IMR-90 (cell line): ENCODE results near the gene PRRG2. TPM values are rescaled to one million over a fixed set of nuclear protein-coding genes. Genes with fewer than 3 reads are reported as not detected.

Experiments
- ATAC-seq: fragments of 200-7000 bp; cut with Tn5 transposase; 2 replicates; pipeline ENCODE4 v1.9.1; 2020; ENCODE audit warnings: low read depth, mild to moderate bottlenecking, moderate library complexity
- BruUV-seq: library from RNA; stranded (reverse); fragments of 400-500 nt; replicated peaks from 2 replicates; lab custom pipeline; 2021; lab: Mats Ljungman, UMichigan
- CTCF ChIA-PET: fragments of 300-600 bp; formaldehyde crosslinking; extraction: SDS; loops from one replicate; lab custom pipeline; 2021; ENCODE audit warnings: antibody characterized with exemption; lab: Yijun Ruan, JAX
- POLR2A ChIA-PET: fragments of 300-600 bp; sonication (Branson Sonifier 250); formaldehyde crosslinking; loops from one replicate; lab custom pipeline; 2022; ENCODE audit warnings: antibody characterized with exemption; ENCODE audit not compliant: unreplicated experiment; lab: Charles Lee
- DNase-seq: peaks from one replicate; pipeline ENCODE4 v3.0.0; 2013
- H2AFZ ChIP-seq: replicated peaks from 2 replicates; pipeline ENCODE3; 2013; ENCODE audit warnings: low read length, mild to moderate bottlenecking; ENCODE audit not compliant: poor library complexity
- H2AK5ac ChIP-seq: 2 replicates; pipeline ENCODE4 v1.6.1; 2013; ENCODE audit warnings: low read depth, low read length, inconsistent platforms
- H2AK9ac ChIP-seq: replicated peaks from 2 replicates; pipeline ENCODE3; 2013; ENCODE audit warnings: mild to moderate bottlenecking, low read depth, low read length, moderate library complexity; ENCODE audit not compliant: poor library complexity
- H2BK120ac ChIP-seq: 2 replicates; pipeline ENCODE4 v1.6.1; 2013; ENCODE audit warnings: low read depth, low read length, inconsistent platforms
- H2BK15ac ChIP-seq: 3 replicates; pipeline ENCODE4 v1.6.1; 2013; ENCODE audit warnings: low read depth, low read length, inconsistent platforms
- H2BK20ac ChIP-seq: 2 replicates; pipeline ENCODE4 v1.6.1; 2013; ENCODE audit warnings: low read depth, mild to moderate bottlenecking, inconsistent platforms, low read length, moderate library complexity
- H2BK5ac ChIP-seq: 2 replicates; pipeline ENCODE4 v1.6.1; 2013; ENCODE audit warnings: mild to moderate bottlenecking, low read depth, low read length, inconsistent platforms; ENCODE audit not compliant: poor library complexity, severe bottlenecking
- H3K14ac ChIP-seq: replicated peaks from 2 replicates; pipeline ENCODE4 v1.6.1; 2013; ENCODE audit warnings: low read depth, low read length, inconsistent platforms
- H3K18ac ChIP-seq: 2 replicates; pipeline ENCODE4 v1.6.1; 2013; ENCODE audit warnings: low read depth, low read length, control low read depth
- H3K23ac ChIP-seq: 2 replicates; pipeline ENCODE4 v1.6.1; 2013; ENCODE audit warnings: low read depth, low read length, inconsistent platforms
- H3K27ac ChIP-seq: 2 replicates; pipeline ENCODE4 v1.5.1; 2013; ENCODE audit warnings: mild to moderate bottlenecking, control low read depth, low read length; ENCODE audit not compliant: insufficient read depth
- H3K27me3 ChIP-seq: 2 replicates; pipeline ENCODE4 v1.6.1; 2013; ENCODE audit warnings: low read length; ENCODE audit not compliant: control insufficient read depth, insufficient read depth
- H3K36me3 ChIP-seq: 2 replicates; pipeline ENCODE4 v1.6.1; 2013; ENCODE audit warnings: low read length, mixed read lengths; ENCODE audit not compliant: control insufficient read depth, insufficient read depth
- H3K4ac ChIP-seq: 2 replicates; pipeline ENCODE4 v1.6.1; 2013; ENCODE audit warnings: low read depth, low read length, inconsistent platforms
- H3K4me1 ChIP-seq: 2 replicates; pipeline ENCODE4 v1.6.1; 2013; ENCODE audit warnings: low read length, mixed read lengths; ENCODE audit not compliant: control insufficient read depth, insufficient read depth
- H3K4me2 ChIP-seq: 2 replicates; pipeline ENCODE4 v1.6.1; 2013; ENCODE audit warnings: low read depth, mild to moderate bottlenecking, control low read depth, low read length, moderate library complexity
- H3K4me3 ChIP-seq: 2 replicates; pipeline ENCODE4 v1.5.1; 2013; ENCODE audit warnings: low read depth, mild to moderate bottlenecking, control low read depth, low read length, moderate library complexity; ENCODE audit not compliant: insufficient read depth
- H3K56ac ChIP-seq: 2 replicates; pipeline ENCODE4 v1.6.1; 2013; ENCODE audit warnings: low read length, inconsistent platforms; ENCODE audit not compliant: insufficient read depth; ENCODE audit errors: extremely low read depth
- H3K79me1 ChIP-seq, 2 experiments: 2 replicates each; pipeline ENCODE4 v1.6.1; 2013; ENCODE audit warnings: low read length in 2 of 2, inconsistent platforms in 1 of 2, low read depth in 1 of 2
- H3K9ac ChIP-seq: 2 replicates; pipeline ENCODE4 v1.6.1; 2013; ENCODE audit warnings: low read depth, low read length, control low read depth
- H3K9me1 ChIP-seq: 2 replicates; pipeline ENCODE4 v1.6.1; 2013; ENCODE audit warnings: low read length, inconsistent platforms; ENCODE audit not compliant: insufficient read depth
- H3K9me3 ChIP-seq: 2 replicates; pipeline ENCODE4 v1.6.1; 2013; ENCODE audit warnings: low read length; ENCODE audit not compliant: control insufficient read depth, insufficient read depth
- H4K20me1 ChIP-seq: 2 replicates; pipeline ENCODE4 v1.6.1; 2013; ENCODE audit warnings: low read length, inconsistent platforms; ENCODE audit not compliant: insufficient read depth
- H4K5ac ChIP-seq: 2 replicates; pipeline ENCODE4 v1.6.1; 2013; ENCODE audit warnings: mild to moderate bottlenecking, low read depth, low read length, control low read depth
- H4K8ac ChIP-seq, 2 experiments: 2 replicates each; pipeline ENCODE4 v1.6.1; 2013; ENCODE audit warnings: low read depth in 2 of 2, low read length in 2 of 2, control low read depth in 1 of 2, inconsistent platforms in 1 of 2
- H4K91ac ChIP-seq: 2 replicates; pipeline ENCODE4 v1.6.1; 2013; ENCODE audit warnings: low read depth, low read length, inconsistent platforms; ENCODE audit not compliant: insufficient read depth
- BHLHE40 ChIP-seq: fragments of 150-350 bp; IDR thresholded peaks from 2 replicates; pipeline ENCODE4 v1.6.1; 2016; ENCODE audit warnings: mild to moderate bottlenecking, low read depth, low read length
- CEBPB ChIP-seq: IDR thresholded peaks from 2 replicates; pipeline ENCODE4 v1.6.1; 2012; ENCODE audit warnings: low read depth, low read length, improper control_type of control experiment
- CTCF ChIP-seq: conservative IDR thresholded peaks from 2 replicates; pipeline ENCODE4 v1.5.1; 2012; ENCODE audit warnings: mild to moderate bottlenecking, low read depth, low read length, improper control_type of control experiment
- FOS ChIP-seq: fragments of 150-350 bp; IDR thresholded peaks from 2 replicates; pipeline ENCODE4 v1.6.1; 2016; ENCODE audit warnings: low read depth, low read length
- MAFK ChIP-seq: IDR thresholded peaks from 2 replicates; pipeline ENCODE4 v1.6.1; 2012; ENCODE audit warnings: low read depth, low read length, improper control_type of control experiment
- MAZ ChIP-seq: IDR thresholded peaks from 2 replicates; pipeline ENCODE4 v1.6.1; 2012; ENCODE audit warnings: low read depth, mild to moderate bottlenecking, low read length, improper control_type of control experiment, moderate library complexity, borderline replicate concordance
- POLR2A ChIP-seq: IDR thresholded peaks from 2 replicates; pipeline ENCODE4 v1.6.1; 2012; ENCODE audit warnings: mild to moderate bottlenecking, low read depth, low read length
- SMC3 ChIP-seq: fragments of 150-350 bp; IDR thresholded peaks from 2 replicates; pipeline ENCODE4 v1.6.1; 2016; ENCODE audit warnings: low read depth, mild to moderate bottlenecking, antibody characterized with exemption, low read length, moderate library complexity
- USF2 ChIP-seq: fragments of 150-350 bp; IDR thresholded peaks from 2 replicates; pipeline ENCODE4 v1.6.1; 2017; ENCODE audit warnings: mild to moderate bottlenecking, antibody characterized with exemption, low read length, low read depth
- WGBS, 2 experiments: methylation state at CpG; one replicate each; pipeline versions ENCODE4 v1.1.5 to v1.1.7; 2013; ENCODE audit warnings: missing lambda C conversion rate in 2 of 2; ENCODE audit not compliant: insufficient read length in 1 of 2; ENCODE audit errors: extremely low coverage in 2 of 2; 5-methylcytosine and 5-hydroxymethylcytosine counted together
- dilution Hi-C: fragments of 300-500 bp; cut with HindIII; formaldehyde crosslinking; loops from one replicate; pipeline ENCODE4 v1.14.3; 2018; ENCODE audit warnings: low sequenced_read_pairs; ENCODE audit not compliant: unreplicated experiment
- in situ Hi-C: fragments of 300-500 bp; cut with MboI; formaldehyde crosslinking; loops from 3 replicates; pipeline ENCODE4 v1.14.3; 2019; ENCODE audit warnings: low sequenced_read_pairs, inconsistent platforms, mixed read lengths
- intact Hi-C: fragments of 100-400 bp; cut with micrococcal nuclease; formaldehyde crosslinking; loops from 2 replicates; pipeline ENCODE4 v1.10.0; 2022
- polyA plus RNA-seq, 3 experiments: library from polyadenylated mRNA; depleted of rRNA; stranded (reverse); fragments of >200 nt; gene quantifications; 2 replicates each; pipeline ENCODE4 v1.2.3, GENCODE V29; 2012; ENCODE audit warnings: low replicate concordance in 1 of 3
- total RNA-seq: library from RNA; depleted of rRNA; stranded (reverse); fragments of >200 nt; gene quantifications from 2 replicates; pipeline ENCODE4 v1.2.3, GENCODE V29; 2012

PRRG2 gene
- total and polyA plus RNA-seq, 2 of the 4 experiments (the other 2 are of a cell fraction) = 0.14 to 0.54 TPM

- Histone ChIP-seq H2BK120ac (no peak overlapping the region), H2AK9ac (no peak overlapping the region), H3K27me3 (no peaks in the 10 kb centered on the region), H3K23ac (no peak overlapping the region), H4K8ac (no peak overlapping the region), H3K4ac (no peak overlapping the region), H3K18ac (no peak overlapping the region), H3K9me1 (0 out of 2 replicates have a peak, but pooled peaks cover 3% of the 10 kb centered on the region), H4K20me1 (peaks cover 36% of the 10 kb centered on the region), H2AK5ac (no peak overlapping the region), H2BK20ac (no peak overlapping the region), H2BK15ac (no peak overlapping the region), H3K27ac (no peak overlapping the region), H3K56ac (no peak overlapping the region), H3K79me1 (peaks cover 30 to 69% of the 10 kb centered on the region in 2 experiments), H4K5ac (no peak overlapping the region), H4K91ac (no peak overlapping the region), H2BK5ac (no peak overlapping the region), H3K4me2 (no peak overlapping the region), H3K4me3 (no peak overlapping the region), H3K9me3 (no peaks in the 10 kb centered on the region), H3K9ac (no peak overlapping the region), H3K36me3 (peaks cover 8% of the 10 kb centered on the region; the same call in 1 of the 2 replicates), H2AFZ (no peak overlapping the region), H3K4me1 (no peaks in the 10 kb centered on the region), H3K14ac (no peak overlapping the region)
- dilution Hi-C loops (no loop called here), in situ Hi-C loops (loop anchor here (25.0 kb wide), 1 partner anchor 306 kb away; no protein-coding TSS in a partner anchor), intact Hi-C loops (no loop called here)
- DNase-seq (no peak), ATAC-seq (no peak)
- ChIA-PET CTCF (no interaction called here), POLR2A (no interaction called here)
- no TSS peak for BruUV-seq
- no peak for TF ChIP-seq USF2
- no peak for TF ChIP-seq SMC3
- TF ChIP-seq MAZ = no peak
- no peak for TF ChIP-seq FOS
- TF ChIP-seq POLR2A = no peak
- no peak for TF ChIP-seq CTCF
- no peak for TF ChIP-seq MAFK
- no peak for TF ChIP-seq BHLHE40
- TF ChIP-seq CEBPB = no peak
- no CpG with 5 or more reads among the region's 9 CpGs for WGBS, 2 experiments
Measured at GRCh38 chr19:49567861-49568441, 13.2 kb upstream of the PRRG2 start.
